Stimulated activated naive B cell treated with anti-CD40 and anti-IgM and Interleukin-4, amounts not matched to agents 10 μg/mL and 1 μg/mL and 100 μg/mL, for 72 hours (primary cell): ENCODE data around the gene ZNF784.

Experiments used
- ATAC-seq, 2 donors: fragments of 150-1000 bp; cut with Tn5 transposase; replicated peaks; 2 replicates each; pipeline ENCODE4 v1.10.0; 2021; ENCODE audit warnings: moderate library complexity in 1 of 2
- DNase-seq: peaks from one replicate; pipeline ENCODE4 v3.0.0; 2021
- H3K27ac Mint-ChIP-seq: one replicate; pipeline ENCODE4 v1.8.0; 2022; ENCODE audit warnings: mild to moderate bottlenecking, mixed read lengths
- H3K27me3 Mint-ChIP-seq, 2 donors: one replicate each; pipeline ENCODE4 v1.8.0; 2022; ENCODE audit warnings: mixed read lengths in 2 of 2
- H3K36me3 Mint-ChIP-seq, 2 donors: one replicate each; pipeline ENCODE4 v1.8.0; 2022; ENCODE audit warnings: mixed read lengths in 2 of 2, mild to moderate bottlenecking in 1 of 2
- H3K4me1 Mint-ChIP-seq, 2 donors: one replicate each; pipeline ENCODE4 v1.8.0; 2022; ENCODE audit warnings: mixed read lengths in 2 of 2, mild to moderate bottlenecking in 1 of 2
- H3K4me3 Mint-ChIP-seq, 2 donors: one replicate each; pipeline ENCODE4 v1.8.0; 2022; ENCODE audit warnings: mild to moderate bottlenecking in 2 of 2, mixed read lengths in 2 of 2, moderate library complexity in 1 of 2
- H3K9me3 Mint-ChIP-seq, 2 donors: one replicate each; pipeline ENCODE4 v1.8.0; 2022; ENCODE audit warnings: mixed read lengths in 2 of 2, mild to moderate bottlenecking in 1 of 2

The ZNF784 gene

DNA sequence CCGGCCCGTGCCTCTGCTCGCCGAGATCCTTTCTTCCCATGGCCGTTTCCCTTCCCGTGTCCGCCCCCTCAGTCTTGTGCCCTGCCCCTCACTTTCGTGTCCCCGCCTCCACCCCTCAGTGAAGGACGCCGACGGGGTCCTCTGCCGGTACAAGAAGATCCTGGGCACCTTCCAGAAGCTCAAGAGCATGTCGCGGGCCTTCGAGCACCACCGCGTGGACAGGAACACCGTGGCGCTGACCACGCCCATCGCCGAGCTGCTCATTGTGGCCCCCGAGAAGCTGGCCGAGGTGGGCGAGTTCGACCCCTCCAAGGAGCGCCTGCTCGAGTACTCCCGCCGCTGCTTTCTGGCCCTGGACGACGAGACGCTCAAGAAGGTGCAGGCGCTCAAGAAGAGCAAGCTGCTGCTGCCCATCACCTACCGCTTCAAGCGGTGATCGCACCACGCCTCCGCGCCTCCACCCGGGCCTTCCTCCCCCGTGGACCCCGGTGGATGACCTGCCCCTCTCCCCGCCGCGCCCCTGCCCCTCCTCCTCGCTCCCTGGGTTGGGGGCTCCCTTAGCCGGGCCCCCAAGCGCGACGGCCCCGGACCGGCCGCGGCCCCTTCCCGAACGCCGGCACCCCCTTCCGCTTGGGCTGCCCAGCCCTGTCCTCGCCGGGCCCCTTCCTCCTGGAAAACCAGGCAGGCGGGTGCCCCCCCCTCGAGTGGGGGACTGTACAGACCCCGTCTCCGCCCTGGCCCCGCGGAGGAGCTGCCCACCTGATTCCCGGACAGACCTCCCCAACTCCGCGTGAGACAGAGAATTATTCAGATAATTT is 28.2 kb upstream of the ZNF784 start:
- Mint-ChIP-seq H3K4me3 (peak overlapping the region in 1 of 2 donors; percentile 60), H3K4me1 (peaks cover 38 to 58% of the 10 kb centered on the region in 2 donors), H3K27me3 (no peaks in the 10 kb centered on the region), H3K36me3 (peaks cover 42 to 60% of the 10 kb centered on the region in 2 donors), H3K27ac (peak overlapping the region; percentile 99), H3K9me3 (no peaks in the 10 kb centered on the region)
- no peak for ATAC-seq
- DNase-seq, result no peak

DNA sequence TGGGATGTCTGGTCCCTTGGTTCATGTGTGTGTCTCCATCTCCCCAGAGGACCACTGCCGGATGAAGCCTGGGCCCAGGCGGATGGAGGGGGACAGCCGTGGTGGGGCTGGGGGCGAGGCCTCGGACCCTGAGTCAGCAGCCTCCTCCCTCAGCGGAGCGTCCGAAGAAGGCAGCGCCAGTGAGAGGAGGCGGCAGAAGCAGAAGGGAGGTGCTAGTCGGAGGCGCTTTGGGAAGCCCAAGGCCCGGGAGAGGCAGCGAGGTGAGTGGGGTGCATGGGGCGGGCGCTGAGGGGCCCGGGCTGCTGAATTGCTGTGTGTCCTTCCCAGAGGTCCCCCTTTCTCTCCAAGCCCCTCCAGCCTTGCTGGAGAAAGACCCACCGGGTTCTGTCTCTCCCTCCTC is 26.9 kb upstream of the ZNF784 start:
- Mint-ChIP-seq H3K4me1 (peaks cover 42 to 62% of the 10 kb centered on the region in 2 donors), H3K4me3 (peak overlapping the region; percentile 97 to 99), H3K9me3 (no peaks in the 10 kb centered on the region)

DNA sequence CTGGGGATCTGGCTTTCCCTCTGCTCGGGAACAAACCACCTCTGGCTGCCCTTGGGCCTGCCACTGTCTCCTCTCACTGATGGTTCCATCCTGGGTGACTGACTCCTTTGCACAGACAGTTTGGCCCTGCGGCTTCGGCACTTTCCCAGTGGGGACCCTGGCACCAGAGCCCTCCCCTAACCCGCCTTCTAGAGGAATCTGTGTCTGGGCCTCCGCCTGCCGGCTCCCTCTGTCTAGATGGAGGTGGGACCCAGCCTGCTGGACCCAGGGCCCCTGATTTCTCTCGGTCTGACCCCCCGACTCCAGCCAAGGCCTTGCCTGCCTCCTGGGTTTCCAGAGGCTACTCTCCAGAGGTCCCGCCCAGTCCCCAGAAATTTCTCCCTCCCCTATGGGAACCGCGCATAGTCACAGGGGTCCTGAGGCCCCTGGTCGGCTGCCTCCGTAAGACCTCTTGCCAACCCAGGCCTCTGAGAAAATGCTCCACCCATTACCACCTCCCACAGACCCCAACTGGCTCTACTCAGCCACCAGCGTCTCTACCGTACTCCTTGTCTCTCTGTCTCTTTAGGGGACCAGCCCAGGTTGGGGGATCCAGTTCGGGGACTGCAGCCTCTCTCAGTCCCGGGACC is 26.4 kb upstream of the ZNF784 start:
- Mint-ChIP-seq H3K9me3 (no peaks in the 10 kb centered on the region), H3K4me1 (peaks cover 38 to 57% of the 10 kb centered on the region in 2 donors), H3K27ac (peak overlapping the region; percentile 97), H3K36me3 (peaks cover 42 to 62% of the 10 kb centered on the region in 2 donors), H3K27me3 (no peaks in the 10 kb centered on the region), H3K4me3 (peak overlapping the region; percentile 97 to 99)
- no peak for ATAC-seq
- DNase-seq, result no peak

More for the DNA sequence above, 26.9 kb upstream of the ZNF784 start:
- Mint-ChIP-seq H3K27me3 (no peaks in the 10 kb centered on the region), H3K36me3 (peaks cover 45 to 65% of the 10 kb centered on the region in 2 donors), H3K27ac (peak overlapping the region; percentile 97)
- no peak for ATAC-seq
- DNase-seq, result no peak

DNA sequence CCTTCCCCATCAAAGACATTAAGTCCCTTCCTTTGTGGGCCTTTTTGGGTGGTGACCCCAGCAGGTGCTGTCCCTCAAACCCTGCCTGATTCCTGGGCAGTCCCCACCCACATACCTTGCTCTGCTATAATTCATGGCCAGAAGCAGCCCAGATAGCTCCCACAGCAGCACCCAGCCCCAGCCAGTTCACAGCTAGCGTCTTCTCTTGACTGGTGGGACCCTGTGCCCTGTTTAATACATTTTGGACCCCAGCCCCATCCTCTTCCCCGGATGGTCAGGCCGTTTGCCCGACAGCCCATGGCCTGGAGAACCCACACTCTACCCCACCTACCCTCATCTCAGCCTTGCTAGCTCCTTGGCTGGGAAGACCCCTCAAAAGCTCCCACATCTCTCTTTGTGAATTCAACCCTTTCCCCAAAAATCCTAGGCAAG is 25.8 kb upstream of the ZNF784 start:
- Mint-ChIP-seq H3K4me1 (peaks cover 43 to 62% of the 10 kb centered on the region in 2 donors), H3K27me3 (no peaks in the 10 kb centered on the region), H3K27ac (peak overlapping the region; percentile 97), H3K9me3 (no peaks in the 10 kb centered on the region), H3K4me3 (peak overlapping the region; percentile 97 to 99), H3K36me3 (peaks cover 39 to 64% of the 10 kb centered on the region in 2 donors)
- DNase-seq (peak; percentile 65), ATAC-seq (peak; percentile 19 to 27)

DNA sequence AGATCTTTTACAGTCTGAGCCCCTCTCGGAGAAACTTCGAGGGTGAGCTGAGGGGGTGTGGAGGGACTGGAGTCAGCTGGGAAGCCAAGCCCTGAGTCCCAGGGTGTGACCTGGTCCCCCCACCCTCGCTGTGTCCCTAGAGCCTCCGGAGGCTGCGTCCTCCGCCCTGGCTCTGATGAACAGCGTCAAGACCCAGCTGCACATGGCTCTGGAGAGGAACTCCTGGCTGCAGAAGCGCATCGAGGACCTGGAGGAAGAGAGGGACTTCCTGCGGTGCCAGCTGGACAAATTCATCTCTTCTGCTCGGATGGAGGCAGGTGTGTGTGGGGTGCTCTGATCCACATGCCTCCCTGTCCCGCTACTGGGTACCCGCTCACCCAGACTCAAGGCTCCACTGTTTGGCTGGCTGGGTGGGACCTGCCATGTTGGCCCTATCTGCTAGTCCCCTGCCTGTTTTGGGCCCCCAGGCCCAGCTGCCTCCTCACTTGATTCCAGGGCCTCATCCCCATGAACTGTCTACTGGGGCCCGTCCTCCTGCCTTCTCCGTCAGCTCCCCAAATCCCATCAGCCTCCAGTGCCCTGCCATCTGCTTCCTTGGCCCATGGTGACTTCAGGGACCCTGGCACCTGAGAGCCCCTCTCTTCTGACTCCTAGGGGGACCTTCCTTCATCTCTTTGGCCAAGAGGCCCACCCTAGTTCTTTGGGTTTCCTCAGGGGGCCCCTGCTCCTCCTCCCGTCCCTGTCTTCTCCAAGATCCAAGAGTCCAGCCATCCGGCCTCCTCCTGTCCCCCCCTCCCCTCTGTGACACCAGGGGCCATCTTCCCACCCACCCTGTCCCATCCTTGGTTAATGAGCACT is 25.1 kb upstream of the ZNF784 start:
- H3K9me3 Mint-ChIP-seq, result no peaks in the 10 kb centered on the region
- peak overlapping the region; percentile 97 for H3K27ac Mint-ChIP-seq
- peaks cover 46 to 69% of the 10 kb centered on the region in 2 donors for H3K4me1 Mint-ChIP-seq
- DNase-seq (no peak), ATAC-seq (no peak)
- H3K4me3 Mint-ChIP-seq, result peak overlapping the region; percentile 97 to 99
- H3K27me3 Mint-ChIP-seq, result no peaks in the 10 kb centered on the region
- H3K36me3 Mint-ChIP-seq, result peaks cover 45 to 69% of the 10 kb centered on the region in 2 donors

DNA sequence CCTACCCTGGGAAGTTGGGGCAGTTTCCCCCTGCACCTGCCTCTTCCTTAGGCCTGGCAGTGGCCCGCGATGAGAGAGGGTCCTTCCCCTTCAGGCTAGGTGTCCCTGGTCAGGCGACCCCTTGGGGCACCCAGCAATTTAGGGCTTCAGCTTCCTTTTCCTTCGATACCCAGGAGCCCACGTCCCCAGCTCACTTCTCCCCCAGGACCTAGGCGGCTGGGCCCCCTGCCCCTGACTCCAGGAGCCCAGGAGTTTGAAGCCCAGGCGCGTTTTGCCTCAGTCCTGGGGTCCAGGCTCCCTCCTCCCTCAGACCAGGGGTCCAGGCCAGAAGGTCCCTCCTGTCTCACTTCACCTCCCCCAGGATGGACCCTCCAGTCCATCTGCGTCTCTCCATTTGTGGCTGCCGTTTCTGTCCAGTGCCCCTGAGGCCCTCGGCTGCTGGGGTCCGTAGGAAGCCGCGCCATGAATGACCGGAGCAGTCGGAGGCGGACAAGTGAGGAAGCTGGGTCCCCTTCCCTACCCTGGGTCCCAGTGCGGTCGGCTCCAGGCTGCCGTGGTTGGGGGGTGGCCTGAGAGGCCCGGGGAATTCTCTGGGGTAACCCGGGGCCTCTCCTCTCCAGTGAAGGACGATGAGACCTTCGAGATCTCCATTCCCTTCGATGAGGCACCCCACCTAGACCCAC is 24.4 kb upstream of the ZNF784 start:
- DNase-seq (no peak), ATAC-seq (no peak)
- H3K36me3 Mint-ChIP-seq, result peaks cover 52 to 71% of the 10 kb centered on the region in 2 donors
- H3K4me3 Mint-ChIP-seq, result peak overlapping the region; percentile 97 to 99
- no peaks in the 10 kb centered on the region for H3K27me3 Mint-ChIP-seq
- no peaks in the 10 kb centered on the region for H3K9me3 Mint-ChIP-seq
- H3K27ac Mint-ChIP-seq, result peak overlapping the region; percentile 97
- H3K4me1 Mint-ChIP-seq, result peaks cover 48 to 76% of the 10 kb centered on the region in 2 donors

DNA sequence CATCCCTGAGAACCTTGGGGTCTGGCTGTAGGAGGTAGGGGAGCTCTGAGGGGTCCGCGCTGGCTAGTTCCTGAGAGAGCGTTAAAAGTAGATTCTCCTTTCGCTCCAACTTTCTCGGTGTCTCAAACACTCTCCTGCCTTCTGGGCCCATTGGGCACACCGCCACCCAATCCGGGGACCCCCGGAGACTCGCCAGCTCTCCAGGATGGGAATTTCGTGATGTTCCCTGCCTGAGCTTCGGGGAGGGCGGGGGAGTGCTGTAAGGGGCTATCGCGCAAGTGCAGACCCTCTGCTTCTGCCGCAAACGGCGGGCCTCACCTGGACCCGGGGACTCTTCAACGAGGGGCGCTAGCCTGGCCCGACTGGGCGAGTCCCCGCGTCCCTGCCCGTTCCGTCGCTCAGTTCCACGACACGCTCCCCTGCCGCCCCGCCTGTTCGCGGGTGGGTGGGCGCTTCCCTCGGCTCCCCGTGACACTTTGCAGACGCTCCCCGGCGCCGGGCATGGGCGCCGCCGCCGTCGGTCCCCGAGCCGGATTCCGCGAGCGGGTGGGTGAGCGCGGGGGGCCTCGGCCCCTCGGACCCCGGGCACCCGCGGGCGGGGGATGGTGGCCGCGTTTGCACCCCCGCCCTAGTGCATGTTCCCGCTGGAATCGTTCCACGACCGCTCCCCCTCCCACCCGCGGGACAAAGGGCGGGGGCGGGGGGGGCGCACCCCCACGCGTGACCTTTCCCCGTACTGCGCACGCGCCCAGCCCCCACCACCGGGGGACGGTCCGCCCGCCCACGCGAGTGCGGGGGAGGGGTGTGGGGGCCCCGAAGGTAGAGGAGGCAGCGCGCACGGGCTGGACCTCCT is 23.6 kb upstream of the ZNF784 start, which contains the start of gene CCDC106:
CCDC106 (plus strand) TSS at position 481 of the 853 bp plus-strand sequence. CDS start 835 bp downstream, outside the sequence.
- Mint-ChIP-seq H3K4me3 (peak within 1 kb of the TSS; percentile 97 to 99), H3K27me3 (no peaks in the 10 kb centered on the region), H3K4me1 (peaks cover 53 to 84% of the 10 kb centered on the region in 2 donors), H3K36me3 (peaks cover 58 to 79% of the 10 kb centered on the region in 2 donors), H3K27ac (peak within 1 kb of the TSS; percentile 97), H3K9me3 (no peaks in the 10 kb centered on the region)
- ATAC-seq (peak; percentile 16 to 37), DNase-seq (peak; percentile 72)

DNA sequence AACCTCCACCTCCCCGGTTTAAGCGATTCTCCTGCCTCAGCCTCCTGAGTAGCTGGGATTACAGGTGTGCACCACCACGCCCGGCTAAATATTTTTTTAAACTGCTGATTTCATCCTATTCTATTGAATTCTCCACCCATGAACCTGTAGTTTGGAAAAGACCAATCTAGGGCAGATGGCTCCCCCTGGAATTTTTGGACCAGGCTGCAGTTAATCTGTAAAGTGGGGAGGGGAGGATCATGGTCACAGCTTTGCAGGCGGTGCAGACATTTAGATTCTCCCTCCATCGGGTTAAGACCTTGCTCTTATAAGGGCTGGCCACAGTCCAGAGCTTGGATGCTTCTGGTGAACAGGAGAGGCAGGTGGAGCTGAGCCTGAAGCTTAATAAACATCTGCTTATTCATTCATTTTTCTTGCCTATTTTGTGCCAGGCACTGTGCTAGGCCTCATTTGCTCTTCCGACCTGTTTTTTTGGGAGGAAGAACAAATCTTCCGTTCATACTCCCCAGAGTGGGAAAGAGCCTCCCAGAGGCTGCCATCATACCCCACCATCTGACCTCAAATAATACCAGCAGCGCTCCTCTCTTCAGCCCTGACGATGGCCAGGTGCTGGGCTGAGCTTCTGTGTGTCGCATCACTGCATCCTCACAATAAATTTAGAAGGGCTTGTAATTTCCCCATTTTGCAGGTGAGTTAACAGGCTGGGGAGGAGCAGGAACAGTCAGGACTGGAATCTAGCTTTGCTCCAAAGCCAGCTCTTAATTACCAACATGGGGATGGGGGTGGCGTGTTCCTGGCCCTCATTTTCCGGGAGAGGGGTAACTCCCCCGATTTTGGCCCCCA is 22.7 kb upstream of the ZNF784 start:
- Mint-ChIP-seq H3K27me3 (no peaks in the 10 kb centered on the region), H3K4me3 (peak overlapping the region; percentile 97 to 99), H3K9me3 (no peaks in the 10 kb centered on the region), H3K4me1 (peaks cover 53 to 85% of the 10 kb centered on the region in 2 donors), H3K27ac (peak overlapping the region; percentile 87), H3K36me3 (peaks cover 57 to 79% of the 10 kb centered on the region in 2 donors)
- ATAC-seq, result peak in 1 of 2 donors; percentile 10
- DNase-seq, result no peak

DNA sequence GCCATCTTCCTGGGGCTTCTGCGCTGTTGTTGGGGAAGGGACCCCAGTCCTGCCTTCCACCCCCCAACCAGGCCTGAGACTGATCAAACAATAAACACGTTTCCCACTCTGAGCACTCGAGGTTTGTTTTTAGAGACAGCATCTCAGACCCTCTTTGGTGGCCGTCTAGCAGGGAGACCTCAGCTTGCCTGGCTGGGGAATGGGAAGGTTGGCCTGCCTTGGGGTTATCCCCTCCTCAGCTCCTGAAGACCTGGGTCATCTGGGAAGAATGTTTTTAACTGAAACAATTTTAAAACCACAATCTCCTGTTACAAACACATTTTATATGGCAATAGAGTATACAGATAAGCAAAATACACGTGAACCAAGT is 21.1 kb upstream of the ZNF784 start:
- peaks cover 50 to 81% of the 10 kb centered on the region in 2 donors for H3K4me1 Mint-ChIP-seq
- H3K4me3 Mint-ChIP-seq, result peak overlapping the region; percentile 87 to 99
- ATAC-seq, result no peak

DNA sequence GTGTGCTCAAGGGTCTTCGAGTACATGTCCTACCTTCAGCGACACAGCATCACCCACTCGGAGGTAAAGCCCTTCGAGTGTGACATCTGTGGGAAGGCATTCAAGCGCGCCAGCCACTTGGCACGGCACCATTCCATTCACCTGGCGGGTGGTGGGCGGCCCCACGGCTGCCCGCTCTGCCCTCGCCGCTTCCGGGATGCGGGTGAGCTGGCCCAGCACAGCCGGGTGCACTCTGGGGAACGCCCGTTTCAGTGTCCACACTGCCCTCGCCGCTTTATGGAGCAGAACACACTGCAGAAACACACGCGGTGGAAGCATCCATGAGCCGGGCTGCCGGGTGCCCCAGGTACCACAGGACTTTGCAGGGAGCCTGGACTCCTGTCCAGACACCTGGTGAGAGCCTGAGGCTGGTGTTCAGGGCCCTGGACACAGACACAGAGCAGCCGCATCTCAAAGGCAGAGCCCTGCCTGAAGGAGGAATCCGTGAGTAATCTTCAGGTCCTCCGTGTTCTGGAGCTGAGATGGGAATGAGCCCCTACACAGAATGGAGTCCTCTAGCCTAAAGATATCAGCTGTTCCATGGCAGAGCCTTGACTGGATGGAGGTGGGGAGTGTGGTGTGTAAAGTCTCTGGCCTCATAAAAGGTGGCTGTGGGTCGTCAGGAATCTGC is 20.6 kb upstream of the ZNF784 start:
- peaks cover 45 to 77% of the 10 kb centered on the region in 2 donors for H3K36me3 Mint-ChIP-seq
- no peaks in the 10 kb centered on the region for H3K27me3 Mint-ChIP-seq
- peak overlapping the region; percentile 87 to 99 for H3K4me3 Mint-ChIP-seq
- H3K9me3 Mint-ChIP-seq, result no peaks in the 10 kb centered on the region
- no peak for DNase-seq
- peak overlapping the region; percentile 97 for H3K27ac Mint-ChIP-seq
- ATAC-seq, result no peak
- peaks cover 49 to 81% of the 10 kb centered on the region in 2 donors for H3K4me1 Mint-ChIP-seq

More for the DNA sequence above, 21.1 kb upstream of the ZNF784 start:
- Mint-ChIP-seq H3K27me3 (no peaks in the 10 kb centered on the region), H3K27ac (peak overlapping the region; percentile 81), H3K9me3 (no peaks in the 10 kb centered on the region), H3K36me3 (peaks cover 46 to 77% of the 10 kb centered on the region in 2 donors)
- no peak for DNase-seq

DNA sequence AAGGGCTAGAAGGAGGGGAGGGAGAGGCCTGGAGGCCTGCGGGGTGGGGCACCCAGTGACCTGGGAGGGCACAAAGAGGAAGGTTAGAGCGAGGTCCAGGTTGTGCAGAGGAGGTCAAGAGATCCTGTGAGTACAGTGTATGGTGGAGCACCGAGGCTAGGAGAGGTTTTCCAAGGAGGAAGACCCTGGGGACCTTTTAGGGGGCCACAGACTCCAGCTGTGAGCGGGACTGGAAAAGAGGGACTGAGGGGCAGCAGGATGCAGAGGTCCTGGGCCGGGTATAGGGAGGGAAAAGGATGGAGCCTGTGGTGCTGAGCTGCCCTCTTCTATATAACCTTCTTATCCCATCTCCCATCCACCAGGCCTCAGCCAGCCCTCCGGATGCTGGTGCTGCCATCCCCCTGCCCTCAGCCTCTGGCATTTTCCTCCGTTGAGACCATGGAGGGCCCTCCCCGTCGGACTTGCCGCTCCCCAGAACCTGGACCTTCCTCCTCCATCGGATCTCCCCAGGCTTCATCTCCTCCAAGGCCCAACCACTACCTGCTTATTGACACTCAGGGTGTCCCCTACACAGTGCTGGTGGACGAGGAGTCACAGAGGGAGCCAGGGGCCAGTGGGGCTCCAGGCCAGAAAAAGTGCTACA is 19.9 kb upstream of the ZNF784 start:
- H3K4me3 Mint-ChIP-seq, result peak overlapping the region; percentile 87 to 99
- H3K27ac Mint-ChIP-seq, result peak overlapping the region; percentile 97
- H3K9me3 Mint-ChIP-seq, result no peaks in the 10 kb centered on the region
- H3K27me3 Mint-ChIP-seq, result no peaks in the 10 kb centered on the region
- no peak for ATAC-seq
- peaks cover 43 to 77% of the 10 kb centered on the region in 2 donors for H3K4me1 Mint-ChIP-seq
- DNase-seq, result no peak
- H3K36me3 Mint-ChIP-seq, result peaks cover 42 to 75% of the 10 kb centered on the region in 2 donors
